22Rv1 (cell line): ENCODE measurements around the gene ZNF438.

Experiments used
- CTCF ChIP-seq: fragments of 450-650 bp; IDR thresholded peaks from 2 replicates; pipeline ENCODE4 v1.5.1; 2017; ENCODE audit warnings: mild to moderate bottlenecking
- ZFX ChIP-seq: fragments of 450-650 bp; IDR thresholded peaks from 2 replicates; pipeline ENCODE4 v1.6.1; 2017; ENCODE audit warnings: antibody characterized with exemption, borderline replicate concordance

- no peak for TF ChIP-seq CTCF
- no peak for TF ChIP-seq ZFX
Observed at GRCh38 chr10:30855131-30855530, 176.5 kb downstream of the ZNF438 start.
